Neural cell (in vitro differentiated cells): ENCODE results near the gene ANKRD6.

Source experiments
- CTCF ChIP-seq: fragments of 450-650 bp; IDR thresholded peaks from 2 replicates; pipeline ENCODE4 v1.5.1; 2014; ENCODE audit warnings: antibody characterized with exemption, mild to moderate bottlenecking, moderate library complexity; ENCODE audit not compliant: poor library complexity, severe bottlenecking
- EP300 ChIP-seq: fragments of 450-650 bp; conservative IDR thresholded peaks from 2 replicates; pipeline ENCODE4 v1.6.1; 2014; ENCODE audit warnings: antibody characterized with exemption, mild to moderate bottlenecking, moderate library complexity; ENCODE audit not compliant: poor library complexity, severe bottlenecking
- EZH2 ChIP-seq: fragments of 200-600, 300-800 bp; shearing (Covaris generic), sonication (generic); IDR thresholded peaks from 2 replicates; pipeline ENCODE4 v1.6.1; 2014; ENCODE audit warnings: antibody characterized with exemption, low read length, borderline replicate concordance, mild to moderate bottlenecking; ENCODE audit not compliant: insufficient read depth, poor library complexity, severe bottlenecking
- MXI1 ChIP-seq: fragments of 450-650 bp; conservative IDR thresholded peaks from 2 replicates; pipeline ENCODE4 v1.6.1; 2014; ENCODE audit warnings: antibody characterized with exemption, mild to moderate bottlenecking; ENCODE audit not compliant: poor library complexity, severe bottlenecking
- POLR2AphosphoS5 ChIP-seq: IDR thresholded peaks from 2 replicates; pipeline ENCODE4 v1.6.1; 2012
- RAD21 ChIP-seq: fragments of 450-650 bp; conservative IDR thresholded peaks from 2 replicates; pipeline ENCODE4 v1.6.1; 2014; ENCODE audit warnings: antibody characterized with exemption, mild to moderate bottlenecking, moderate library complexity
- REST ChIP-seq: IDR thresholded peaks from 2 replicates; pipeline ENCODE4 v1.6.1; 2012; ENCODE audit warnings: borderline replicate concordance
- SMC3 ChIP-seq: fragments of 450-650 bp; conservative IDR thresholded peaks from 2 replicates; pipeline ENCODE4 v1.6.1; 2014; ENCODE audit warnings: antibody characterized with exemption, mild to moderate bottlenecking, moderate library complexity; ENCODE audit not compliant: poor library complexity
- TAF1 ChIP-seq: IDR thresholded peaks from 2 replicates; pipeline ENCODE4 v1.6.1; 2012; ENCODE audit warnings: low read depth

DNA sequence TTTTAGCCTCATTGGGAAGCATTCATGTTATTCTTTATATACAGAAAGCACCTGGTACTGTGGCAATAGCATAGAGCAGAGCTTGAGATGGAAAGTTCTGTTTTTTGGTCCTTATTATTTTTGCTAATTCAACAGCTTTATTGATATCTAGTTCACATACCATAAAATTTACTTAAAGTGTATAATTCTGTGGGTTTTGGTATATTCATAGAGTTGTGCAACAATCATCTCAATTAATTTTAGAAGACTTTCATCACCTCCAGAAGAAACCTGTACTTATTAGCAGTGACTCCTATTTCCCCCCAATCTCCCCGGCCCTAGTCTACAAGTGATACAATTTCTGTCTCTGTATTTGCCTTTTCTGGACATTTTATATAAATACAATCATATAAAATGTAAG is 77.4 kb downstream of the ANKRD6 start:
- TF ChIP-seq CTCF, result no peak
- no peak for TF ChIP-seq POLR2AphosphoS5
- no peak for TF ChIP-seq SMC3
- TF ChIP-seq EZH2, result no peak
- TF ChIP-seq TAF1, result no peak
- no peak for TF ChIP-seq REST
- no peak for TF ChIP-seq EP300
- TF ChIP-seq MXI1, result no peak
- no peak for TF ChIP-seq RAD21
